AG09309 (cell line): ENCODE results near the gene IER3IP1.
"Not testable (repeated sequence)": the region's sequence is repeated elsewhere in the genome, so short reads cannot be mapped to it uniquely, and the experiment has no call there.

Source experiments
- DNase-seq: peaks from one replicate; pipeline ENCODE4 v3.0.0-alpha.2; 2010; ENCODE audit warnings: low read depth
- H3K4me3 ChIP-seq: 2 replicates; pipeline ENCODE4 v1.5.1; 2011; ENCODE audit warnings: mild to moderate bottlenecking, low read depth, low read length, moderate library complexity; ENCODE audit not compliant: control insufficient read depth
- CTCF ChIP-seq: IDR thresholded peaks from 2 replicates; pipeline ENCODE4 v1.5.1; 2011; ENCODE audit warnings: mild to moderate bottlenecking, low read depth, low read length, inconsistent platforms; ENCODE audit not compliant: insufficient read depth, control insufficient read depth; ENCODE audit errors: missing control alignments

The IER3IP1 gene, protein sequence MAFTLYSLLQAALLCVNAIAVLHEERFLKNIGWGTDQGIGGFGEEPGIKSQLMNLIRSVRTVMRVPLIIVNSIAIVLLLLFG

DNA sequence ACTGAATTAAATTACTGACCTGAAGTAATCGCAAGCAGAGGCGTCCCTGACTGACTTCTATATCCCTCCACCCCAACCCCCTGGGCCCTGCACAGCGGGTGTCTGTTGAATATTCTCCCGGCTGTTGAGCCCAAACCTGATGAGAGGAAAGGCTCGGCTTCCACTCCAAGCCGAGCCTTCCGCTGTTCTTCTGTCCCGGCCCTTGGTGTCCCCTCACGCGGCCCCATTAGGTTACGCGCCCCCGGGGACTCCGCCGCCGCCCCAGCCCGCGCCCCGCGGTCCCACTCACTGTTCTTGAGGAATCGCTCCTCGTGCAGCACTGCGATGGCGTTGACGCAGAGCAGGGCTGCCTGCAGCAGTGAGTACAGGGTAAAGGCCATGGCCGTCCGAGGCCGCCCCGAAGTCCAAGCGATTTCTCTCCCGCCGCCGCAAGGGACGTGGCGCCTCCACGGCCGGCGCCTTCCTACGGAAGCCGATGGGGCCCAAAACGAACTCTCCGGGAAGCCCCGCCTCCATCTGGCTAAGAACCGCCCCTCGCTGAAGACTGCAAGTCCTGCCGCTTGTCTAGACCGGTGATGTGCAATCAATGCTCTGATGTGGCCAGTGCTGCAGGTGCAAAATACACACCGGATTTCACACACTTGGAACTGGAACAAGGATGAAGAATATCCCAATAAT, at the start of gene IER3IP1:
IER3IP1 (minus strand) TSS at position 467 of the 678 bp plus-strand sequence; CDS start at position 380, 87 bp downstream.
- peak; percentile 64 for DNase-seq
- TF ChIP-seq CTCF: peak; percentile 8
- H3K4me3 ChIP-seq: peak within 1 kb of the TSS; percentile 79

- peak; percentile 20 for DNase-seq
- H3K4me3 ChIP-seq: no peak overlapping the region
- peak; percentile 61 for TF ChIP-seq CTCF
Observed at GRCh38 chr18:47215554-47216138, 39.5 kb upstream of the IER3IP1 start.

DNA sequence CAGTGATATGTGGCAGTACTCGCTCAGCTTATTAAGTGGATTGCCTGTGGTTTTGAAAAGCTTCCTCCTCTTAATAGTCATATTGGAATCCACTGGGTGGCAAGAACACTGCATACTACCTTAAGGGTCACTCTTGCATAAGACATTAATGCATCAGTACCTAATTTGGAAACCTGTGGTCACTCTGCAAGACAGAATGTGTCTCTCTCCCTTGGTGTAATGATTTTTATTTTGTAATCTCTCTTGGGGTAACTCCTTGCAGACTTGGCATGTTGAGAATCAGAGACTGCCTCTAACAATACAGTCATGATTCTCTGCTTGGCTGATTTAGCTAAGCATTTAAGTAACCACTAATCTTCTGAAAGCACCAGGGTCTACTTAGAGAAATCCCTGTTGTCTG, 33.0 kb upstream of the IER3IP1 start:
- no peak overlapping the region for H3K4me3 ChIP-seq
- TF ChIP-seq CTCF: no peak
- no peak for DNase-seq

DNA sequence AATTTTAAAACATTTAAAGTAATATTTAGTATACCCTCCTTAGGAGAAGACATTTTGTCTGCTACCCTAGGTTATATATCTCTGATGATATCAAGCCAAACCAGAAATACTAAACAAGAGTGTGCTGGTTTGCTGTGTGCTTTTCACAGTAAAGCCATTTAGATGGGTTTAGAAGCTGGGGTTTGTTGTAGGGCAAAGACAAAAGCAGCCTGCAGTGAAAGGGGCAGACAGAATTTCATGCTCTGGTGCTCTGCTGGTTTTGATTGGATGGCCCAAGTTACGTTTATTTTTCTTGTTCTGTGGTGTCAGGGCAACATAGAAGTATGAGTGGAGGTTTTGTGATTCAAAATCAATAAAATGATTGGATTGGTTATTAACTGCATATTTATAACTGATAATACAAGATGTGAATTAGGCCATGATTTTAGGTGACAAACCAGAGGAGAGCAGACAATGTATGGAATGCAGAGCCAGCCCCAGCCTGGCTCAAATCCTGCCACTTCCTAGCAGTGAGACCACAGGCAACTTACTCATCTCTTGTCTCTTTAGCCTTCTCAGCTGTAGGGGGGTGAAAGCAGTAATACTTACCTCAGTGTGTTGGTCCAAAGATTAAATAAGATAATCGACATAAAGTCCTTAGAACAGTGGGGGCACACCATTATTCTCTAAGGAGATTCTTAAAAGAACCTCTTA, 30.9 kb upstream of the IER3IP1 start:
- DNase-seq: no peak
- TF ChIP-seq CTCF: no peak
- H3K4me3 ChIP-seq: no peak overlapping the region

- TF ChIP-seq CTCF: peak; percentile 90
- H3K4me3 ChIP-seq: no peak overlapping the region
- DNase-seq: no peak
Observed at GRCh38 chr18:47204908-47205522, 28.9 kb upstream of the IER3IP1 start.

DNA sequence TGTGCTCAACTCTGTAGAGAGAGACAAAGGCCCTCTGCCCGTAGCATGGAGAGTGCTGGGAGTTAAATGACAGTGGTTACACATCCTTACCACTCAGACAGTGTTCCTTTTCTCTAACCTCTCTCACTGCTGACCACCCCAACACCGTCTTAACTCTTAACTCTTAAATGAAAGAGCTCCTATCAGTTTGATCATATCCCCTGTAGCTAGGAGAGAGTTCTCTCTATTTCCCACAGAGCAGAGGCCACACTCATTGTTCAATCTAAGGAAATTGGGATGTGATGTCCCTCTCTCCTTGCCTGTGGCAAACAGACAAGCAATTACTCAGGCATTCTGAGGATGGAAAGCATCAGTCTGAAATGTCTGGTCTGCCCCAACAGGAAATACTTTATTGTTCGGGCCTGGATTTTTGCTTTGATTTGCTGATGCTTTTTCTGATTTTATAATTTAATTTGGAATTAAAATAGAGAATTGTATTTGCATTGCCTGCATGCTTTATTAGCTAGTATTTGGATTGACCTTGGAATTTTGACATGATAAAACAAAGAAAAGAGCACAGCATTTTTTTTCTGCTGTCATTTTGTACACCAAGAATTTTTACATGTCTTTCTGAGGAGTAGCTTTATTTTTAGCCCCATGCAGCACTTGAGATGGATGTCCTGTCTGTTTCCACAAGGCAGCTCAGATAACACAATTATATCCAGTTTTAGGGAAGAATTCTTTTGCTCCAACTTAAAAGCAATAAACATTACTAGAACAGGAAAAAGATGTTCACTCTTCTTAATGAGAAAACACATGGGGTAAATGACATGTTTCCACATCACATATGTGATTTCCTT, 27.7 kb upstream of the IER3IP1 start:
- DNase-seq: no peak
- no peak for TF ChIP-seq CTCF
- no peak overlapping the region for H3K4me3 ChIP-seq

- not testable (repeated sequence) for DNase-seq, H3K4me3 ChIP-seq
Observed at GRCh38 chr18:47195961-47196360, 19.8 kb upstream of the IER3IP1 start.
